K562 (cell line): Measurements from ENCODE around the gene CACNA1C. TPM values are rescaled to one million over a fixed set of nuclear protein-coding genes. Genes with fewer than 3 reads are reported as not detected.

Source experiments
- ATAC-seq: fragments of 200-7000 bp; cut with Tn5 transposase; 3 replicates; pipeline ENCODE4 v1.9.1; 2020; ENCODE audit warnings: moderate library complexity
- BruUV-seq: library from RNA; stranded (reverse); fragments of 400-500 nt; replicated peaks from 2 replicates; lab custom pipeline; 2021; lab: Mats Ljungman, UMichigan
- CTCF ChIA-PET: fragments of 300-600 bp; formaldehyde crosslinking; extraction: SDS; loops from one replicate; lab custom pipeline; 2021; ENCODE audit warnings: low intra/inter-chr PET ratio; lab: Yijun Ruan, JAX
- POLR2A ChIA-PET: fragments of 300-600, 350-650 bp; sonication (Branson Sonifier 250); formaldehyde crosslinking; extraction: SDS; loops from one replicate; lab custom pipeline; 2021; ENCODE audit warnings: antibody characterized with exemption, inconsistent platforms; lab: Yijun Ruan, JAX
- DNase-seq, 4 experiments: peaks; one replicate each; pipeline versions ENCODE4 v3.0.0 to v3.0.0-alpha.2; 2011 to 2018; ENCODE audit warnings: low spot score in 3 of 4, mixed read lengths in 3 of 4; ENCODE audit errors: extremely low read depth in 1 of 4
- FAIRE-seq: peaks from 2 replicates; lab custom pipeline; 2011; peaks lifted over from hg19 to GRCh38; lab: Jason Lieb, UNC
- H2AFZ ChIP-seq: 2 replicates; pipeline ENCODE4 v1.6.0; 2011; ENCODE audit warnings: low read depth, low read length, control low read depth, inconsistent platforms
- H3K27ac ChIP-seq: fragments of 200-600 bp; 3 replicates; pipeline ENCODE4 v1.8.0; 2011; ENCODE audit warnings: low read depth, mild to moderate bottlenecking, control low read depth, inconsistent platforms, low read length, moderate library complexity, mixed read lengths; ENCODE audit errors: extremely low read depth
- H3K27me3 ChIP-seq, 2 experiments: fragments of 300-600 bp in 1 of 2; 2 replicates in 1 of 2; 3 replicates in 1 of 2; pipeline versions ENCODE4 v1.6.0 to v1.8.0; 2011; ENCODE audit warnings: inconsistent platforms in 2 of 2, low read length in 2 of 2, mild to moderate bottlenecking in 1 of 2, mixed read lengths in 1 of 2, moderate library complexity in 1 of 2; ENCODE audit not compliant: control insufficient read depth in 2 of 2, insufficient read depth in 2 of 2
- H3K36me3 ChIP-seq: fragments of 300-600 bp; 3 replicates; pipeline ENCODE4 v1.8.0; 2011; ENCODE audit warnings: mild to moderate bottlenecking, low read length, inconsistent platforms; ENCODE audit not compliant: control insufficient read depth, insufficient read depth
- H3K4me1 ChIP-seq, 2 experiments: fragments of 200-600 bp in 1 of 2; replicated peaks in 1 of 2; 2 replicates in 1 of 2; 3 replicates in 1 of 2; pipeline versions ENCODE4 v1.5.1 to v1.8.0; 2011; ENCODE audit warnings: inconsistent platforms in 2 of 2, low read length in 2 of 2, mild to moderate bottlenecking in 1 of 2, mixed read lengths in 1 of 2, moderate library complexity in 1 of 2; ENCODE audit not compliant: control insufficient read depth in 2 of 2, insufficient read depth in 2 of 2
- H3K4me2 ChIP-seq: 2 replicates; pipeline ENCODE4 v1.6.1; 2011; ENCODE audit warnings: low read length, control low read depth, inconsistent platforms, mixed read lengths; ENCODE audit not compliant: insufficient read depth
- H3K4me3 ChIP-seq: fragments of 200-600 bp; sonication (generic), shearing (Covaris generic); 2 replicates; pipeline ENCODE4 v1.5.1; 2016; ENCODE audit warnings: control low read depth, inconsistent platforms
- H3K79me2 ChIP-seq: fragments of 200-600 bp; 3 replicates; pipeline ENCODE4 v1.8.0; 2011; ENCODE audit warnings: low read length, inconsistent platforms; ENCODE audit not compliant: control insufficient read depth, insufficient read depth
- H3K9ac ChIP-seq, 2 experiments: 2 replicates each; pipeline versions ENCODE4 v1.6.0 to v1.6.1; 2011; ENCODE audit warnings: low read depth in 2 of 2, low read length in 2 of 2, control low read depth in 1 of 2, inconsistent platforms in 1 of 2, mild to moderate bottlenecking in 1 of 2, mixed read lengths in 1 of 2; ENCODE audit not compliant: insufficient read depth in 1 of 2
- H3K9me1 ChIP-seq: one replicate; pipeline ENCODE4 v1.6.0; 2011; ENCODE audit warnings: inconsistent platforms, mild to moderate bottlenecking, low read length, moderate library complexity; ENCODE audit not compliant: control insufficient read depth, insufficient read depth
- H3K9me3 ChIP-seq: replicated peaks from 2 replicates; pipeline ENCODE4 v1.5.1; 2011; ENCODE audit warnings: low read depth, low read length, inconsistent platforms; ENCODE audit not compliant: control insufficient read depth, insufficient read depth
- H4K20me1 ChIP-seq: replicated peaks from 2 replicates; pipeline ENCODE4 v1.6.1; 2011; ENCODE audit warnings: low read length, inconsistent platforms, mixed read lengths; ENCODE audit not compliant: control insufficient read depth, insufficient read depth
- ASH1L ChIP-seq: fragments of 450-650 bp; IDR thresholded peaks from 2 replicates; pipeline ENCODE4 v1.6.1; 2018; ENCODE audit warnings: borderline replicate concordance, mild to moderate bottlenecking, low read depth; ENCODE audit not compliant: partially characterized antibody
- CAMTA2 ChIP-seq: fragments of 250-450 bp; sonication (Bioruptor Pico); conservative IDR thresholded peaks from 2 replicates; pipeline ENCODE4 v1.5.1; 2022
- CBX1 ChIP-seq: sonication (generic); IDR thresholded peaks from 2 replicates; pipeline ENCODE4 v1.6.1; 2016; ENCODE audit warnings: antibody characterized with exemption, low read depth, mild to moderate bottlenecking
- HNRNPH1 ChIP-seq: fragments of 200-400 bp; formaldehyde crosslinking; optimal IDR thresholded peaks from 2 replicates; pipeline ENCODE3; 2017; ENCODE audit warnings: low read depth, mild to moderate bottlenecking, low read length, moderate library complexity
- NFRKB ChIP-seq: fragments of 450-650 bp; IDR thresholded peaks from 2 replicates; pipeline ENCODE4 v1.6.1; 2016; ENCODE audit warnings: low read depth
- PBX2 ChIP-seq, 2 experiments: IDR thresholded peaks in 1 of 2; conservative IDR thresholded peaks in 1 of 2; 2 replicates each; pipeline ENCODE4 v1.6.1; 2016; ENCODE audit warnings: low read depth in 2 of 2, mild to moderate bottlenecking in 1 of 2, missing compliant biosample characterization in 1 of 2, missing genetic modification characterization in 1 of 2, moderate library complexity in 1 of 2
- TEAD2 ChIP-seq: fragments of 450-650 bp; IDR thresholded peaks from 2 replicates; pipeline ENCODE4 v1.6.1; 2016; ENCODE audit warnings: missing genetic modification characterization, control low read depth, missing compliant biosample characterization
- ZNF282 ChIP-seq: sonication (generic); formaldehyde crosslinking; IDR thresholded peaks from 2 replicates; pipeline ENCODE4 v1.8.1; 2023; ENCODE audit warnings: missing genetic modification reagents
- WGBS: fragments of 100-300 bp; shearing (Covaris generic); methylation state at CpG from one replicate; pipeline ENCODE4 v1.1.6; 2016; ENCODE audit warnings: low coverage, mixed read lengths; ENCODE audit not compliant: insufficient coverage; ENCODE audit errors: missing lambda C conversion rate; 5-methylcytosine and 5-hydroxymethylcytosine counted together
- in situ Hi-C: fragments of 300-500 bp; cut with MboI; formaldehyde crosslinking; loops from 4 replicates; pipeline ENCODE4 v1.15.0; 2018; ENCODE audit warnings: inconsistent platforms, mixed read lengths
- intact Hi-C: fragments of 100-400 bp; cut with micrococcal nuclease; formaldehyde crosslinking; loops from 2 replicates; pipeline ENCODE4 v1.14.2; 2022
- polyA plus RNA-seq, 8 experiments: library from polyadenylated mRNA; depleted of rRNA in 4 of 8; stranded (reverse) in 5 of 8; unstranded in 3 of 8; fragments of >200 nt; fragmentation: Nextera tagmentation in 2 of 8; fragmentation: Illumina TruSeq in 1 of 8; extraction: Ambion mirVana in 2 of 8; extraction: Trizol in 1 of 8; gene quantifications; 2 replicates each; pipeline versions ENCODE4 v1.2.1 to v1.2.3, GENCODE V29; 2011 to 2014; ENCODE audit warnings: inconsistent platforms in 1 of 8, missing spikeins in 1 of 8
- total RNA-seq, 7 experiments: library from RNA; depleted of rRNA in 6 of 7; stranded (reverse); fragments of >200 nt in 6 of 7; fragmentation: Illumina TruSeq in 2 of 7; extraction: Trizol in 2 of 7; gene quantifications; 2 replicates each; pipeline versions ENCODE4 v1.2.1 to v1.2.3, GENCODE V29; 2011 to 2021; ENCODE audit warnings: low replicate concordance in 1 of 7
- TF ChIP-seq, protein P1 (sequence below): sonication (generic); formaldehyde crosslinking; IDR thresholded peaks from 2 replicates; pipeline ENCODE4 v1.8.0; 2022; ENCODE audit warnings: mild to moderate bottlenecking, missing genetic modification reagents

The CACNA1C gene
- total and polyA plus RNA-seq, 9 of the 15 experiments (the other 6 are each of a cell fraction or from before 2014, with no cell fraction given), result not detected

DNA sequence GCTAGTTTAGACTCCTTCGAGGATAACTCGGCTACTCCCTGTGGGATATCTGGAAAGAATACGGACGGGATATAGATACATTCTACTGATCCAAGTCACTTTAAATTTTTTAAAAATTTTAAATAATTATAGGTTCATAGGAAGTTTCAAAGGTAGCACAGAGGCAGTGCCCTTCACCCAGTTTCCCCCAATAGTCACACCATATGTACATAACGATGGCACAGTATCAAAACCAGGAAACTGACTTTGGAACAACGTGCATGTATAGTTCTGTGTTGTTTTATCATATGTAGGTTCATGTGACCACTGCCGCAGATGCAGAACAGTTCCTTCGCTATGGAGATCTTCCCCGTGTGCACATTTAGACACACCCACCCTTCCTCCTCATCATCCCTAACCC, 352.3 kb downstream of the CACNA1C start:
- Histone ChIP-seq H3K9ac (no peak overlapping the region), H3K4me3 (no peak overlapping the region), H3K9me3 (no peaks in the 10 kb centered on the region), H2AFZ (no peak overlapping the region), H3K27me3 (peaks cover 0 to 6% of the 10 kb centered on the region in 2 experiments; a peak in 3 of 5 replicates), H3K27ac (no peak overlapping the region), H3K4me1 (no peaks in the 10 kb centered on the region), H3K79me2 (no peaks in the 10 kb centered on the region), H3K9me1 (no peaks in the 10 kb centered on the region), H3K4me2 (no peak overlapping the region), H4K20me1 (no peaks in the 10 kb centered on the region), H3K36me3 (no peaks in the 10 kb centered on the region)
- TF ChIP-seq HNRNPH1, result no peak
- TF ChIP-seq ASH1L, result no peak
- FAIRE-seq, result no peak
- CTCF ChIA-PET, result no interaction called here
- intact Hi-C loops, result no loop called here
- in situ Hi-C loops, result no loop called here
- WGBS, result 0% methylated on average over 8 of the region's 9 CpGs
- no peak for ATAC-seq
- POLR2A ChIA-PET, result no interaction called here
- no TSS peak for BruUV-seq
- DNase-seq, result no peak

- no peak overlapping the region for H3K4me2 ChIP-seq
- no peak overlapping the region for H3K27ac ChIP-seq
- TF ChIP-seq, protein P1, sequence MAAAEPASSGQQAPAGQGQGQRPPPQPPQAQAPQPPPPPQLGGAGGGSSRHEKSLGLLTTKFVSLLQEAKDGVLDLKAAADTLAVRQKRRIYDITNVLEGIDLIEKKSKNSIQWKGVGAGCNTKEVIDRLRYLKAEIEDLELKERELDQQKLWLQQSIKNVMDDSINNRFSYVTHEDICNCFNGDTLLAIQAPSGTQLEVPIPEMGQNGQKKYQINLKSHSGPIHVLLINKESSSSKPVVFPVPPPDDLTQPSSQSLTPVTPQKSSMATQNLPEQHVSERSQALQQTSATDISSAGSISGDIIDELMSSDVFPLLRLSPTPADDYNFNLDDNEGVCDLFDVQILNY (CRISPR knock-in tag), result no peak
- no peak for TF ChIP-seq CBX1
- TF ChIP-seq TEAD2 (tag), result no peak
- no peak for TF ChIP-seq ZNF282
- no peak for TF ChIP-seq NFRKB
- no peak for TF ChIP-seq PBX2 (CRISPR knock-in tag; IDR thresholded peaks at IDR 0.05; ENCODE audit: low read depth)
- TF ChIP-seq PBX2 (tag; conservative IDR thresholded peaks at IDR 0.05; ENCODE audit: low read depth), result no peak
- no peak for TF ChIP-seq CAMTA2 (CRISPR knock-in tag)
- no TSS peak for BruUV-seq
- no peak overlapping the region for H3K4me3 ChIP-seq
- no peak overlapping the region for H2AFZ ChIP-seq
- ATAC-seq, result no peak
- no peaks in the 10 kb centered on the region for H3K9me1 ChIP-seq
- no peak overlapping the region for H3K9ac ChIP-seq
- no peaks in the 10 kb centered on the region for H3K9me3 ChIP-seq
- no peaks in the 10 kb centered on the region for H4K20me1 ChIP-seq
- WGBS, result 0% methylated on average over 4 of the region's 10 CpGs
- POLR2A ChIA-PET, result no interaction called here
- no peak for DNase-seq
- CTCF ChIA-PET, result no interaction called here
- no peaks in the 10 kb centered on the region for H3K79me2 ChIP-seq
- intact Hi-C loops, result no loop called here
- no peaks in the 10 kb centered on the region for H3K36me3 ChIP-seq
- FAIRE-seq, result no peak
- H3K27me3 ChIP-seq, result peaks cover 0 to 8% of the 10 kb centered on the region in 2 experiments; a peak in 3 of 5 replicates
- no peaks in the 10 kb centered on the region for H3K4me1 ChIP-seq
- in situ Hi-C loops, result no loop called here
Observed at GRCh38 chr12:2406903-2407302, 354.1 kb downstream of the CACNA1C start.
